GM11168 (cell line): ENCODE data around the gene EML5.

Source experiments
- in situ Hi-C: fragments of 300-500 bp; cut with MboI; formaldehyde crosslinking; loops from one replicate; pipeline ENCODE4 v1.12.0; 2022; ENCODE audit warnings: low sequenced_read_pairs; ENCODE audit not compliant: unreplicated experiment

The EML5 gene

DNA sequence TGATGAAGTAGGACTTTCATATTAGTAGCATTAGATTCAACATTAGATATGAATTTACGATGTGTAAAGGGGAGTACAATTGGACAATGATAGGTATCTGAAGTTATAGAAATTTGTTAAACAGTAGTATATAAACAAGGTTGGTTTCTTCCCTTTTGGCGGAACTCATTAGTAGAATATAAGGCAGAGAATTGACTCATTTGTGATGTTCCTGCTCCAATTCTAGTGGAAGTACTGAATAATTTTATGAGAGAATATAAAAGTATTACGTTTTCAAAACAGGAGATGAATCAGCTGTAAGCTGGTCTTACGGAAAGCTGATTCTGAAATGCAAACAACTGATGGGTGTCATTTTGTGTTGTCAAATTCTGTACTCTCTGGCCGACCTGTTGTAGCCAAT lies 216.5 kb downstream of the EML5 start:
- in situ Hi-C loops, result no loop called here

DNA sequence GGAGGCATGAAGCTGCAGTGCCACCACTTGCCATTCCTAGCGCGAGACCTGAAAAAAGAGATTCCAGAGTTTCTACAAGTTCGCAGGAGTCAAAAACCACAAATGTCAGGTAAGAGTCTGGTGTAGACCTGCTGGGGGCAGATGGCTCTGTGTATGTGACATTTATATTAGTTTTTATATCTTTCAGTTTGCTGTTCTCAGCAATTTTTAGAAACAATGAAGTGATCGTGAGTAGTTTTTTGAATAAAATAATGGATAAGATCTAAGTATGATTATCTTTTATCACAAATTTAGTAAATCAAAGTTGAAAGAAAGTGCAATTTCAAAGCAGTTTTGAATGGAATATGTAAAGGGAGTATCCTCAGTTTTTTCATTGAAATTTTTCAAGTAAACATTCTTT lies 220.6 kb downstream of the EML5 start:
- in situ Hi-C loops, result no loop called here

DNA sequence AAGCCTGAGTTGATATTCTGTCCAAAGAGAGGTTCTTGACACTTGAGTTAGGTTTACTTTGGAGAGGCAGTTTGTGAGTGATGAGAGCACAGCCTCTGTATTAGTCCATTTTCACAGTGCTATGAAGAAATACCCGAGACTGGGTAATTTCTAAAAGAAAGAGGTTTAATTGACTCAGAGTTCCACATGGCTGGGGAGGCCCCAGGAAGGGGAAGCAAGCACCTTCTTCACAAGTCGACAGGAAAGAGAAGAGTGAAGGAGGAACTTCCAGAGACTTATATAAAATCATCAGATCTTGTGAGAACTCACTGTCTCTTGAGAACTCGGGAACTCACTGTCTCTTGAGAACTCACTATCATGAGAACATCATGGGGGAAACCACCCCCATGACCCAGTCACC lies 224.6 kb downstream of the EML5 start:
- in situ Hi-C loops, result no loop called here

DNA sequence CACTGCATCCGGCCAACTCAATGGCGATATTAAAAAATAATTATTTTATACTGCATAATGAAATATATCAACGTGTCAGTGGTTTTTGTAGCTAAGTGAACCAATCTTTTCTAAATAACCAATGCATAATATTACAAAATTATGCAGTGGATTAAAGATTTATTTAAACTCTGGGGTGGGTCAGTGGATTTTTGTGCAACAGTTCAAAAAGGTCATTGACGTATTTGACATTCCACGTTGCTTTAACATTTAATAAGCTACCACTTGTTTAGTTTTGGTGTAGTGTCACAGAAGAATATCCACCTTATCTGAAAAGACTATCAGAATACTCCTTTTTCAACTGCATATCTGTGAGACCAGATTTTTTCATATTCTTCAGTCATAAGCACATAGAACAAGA lies 227.3 kb downstream of the EML5 start:
- in situ Hi-C loops, result no loop called here

DNA sequence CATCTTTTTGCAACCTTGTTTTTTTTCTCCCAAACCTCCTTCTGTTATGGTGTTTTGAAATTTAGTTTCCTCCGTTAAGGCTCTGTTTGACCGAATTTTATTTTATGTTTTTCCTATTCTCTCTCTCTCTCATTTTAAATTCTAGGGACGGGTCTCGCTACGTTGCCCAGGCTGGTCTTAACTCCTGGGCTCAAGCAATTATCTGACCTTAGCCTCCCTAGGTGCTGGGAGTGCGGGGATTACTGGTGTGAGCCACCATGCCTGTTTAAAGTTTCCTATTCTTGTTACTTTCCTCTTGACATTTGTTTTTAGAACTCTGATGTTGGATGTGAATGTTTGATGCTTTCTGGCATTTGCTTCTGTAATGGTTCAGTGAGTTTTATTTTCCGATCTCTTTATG lies 228.9 kb downstream of the EML5 start:
- in situ Hi-C loops, result no loop called here

DNA sequence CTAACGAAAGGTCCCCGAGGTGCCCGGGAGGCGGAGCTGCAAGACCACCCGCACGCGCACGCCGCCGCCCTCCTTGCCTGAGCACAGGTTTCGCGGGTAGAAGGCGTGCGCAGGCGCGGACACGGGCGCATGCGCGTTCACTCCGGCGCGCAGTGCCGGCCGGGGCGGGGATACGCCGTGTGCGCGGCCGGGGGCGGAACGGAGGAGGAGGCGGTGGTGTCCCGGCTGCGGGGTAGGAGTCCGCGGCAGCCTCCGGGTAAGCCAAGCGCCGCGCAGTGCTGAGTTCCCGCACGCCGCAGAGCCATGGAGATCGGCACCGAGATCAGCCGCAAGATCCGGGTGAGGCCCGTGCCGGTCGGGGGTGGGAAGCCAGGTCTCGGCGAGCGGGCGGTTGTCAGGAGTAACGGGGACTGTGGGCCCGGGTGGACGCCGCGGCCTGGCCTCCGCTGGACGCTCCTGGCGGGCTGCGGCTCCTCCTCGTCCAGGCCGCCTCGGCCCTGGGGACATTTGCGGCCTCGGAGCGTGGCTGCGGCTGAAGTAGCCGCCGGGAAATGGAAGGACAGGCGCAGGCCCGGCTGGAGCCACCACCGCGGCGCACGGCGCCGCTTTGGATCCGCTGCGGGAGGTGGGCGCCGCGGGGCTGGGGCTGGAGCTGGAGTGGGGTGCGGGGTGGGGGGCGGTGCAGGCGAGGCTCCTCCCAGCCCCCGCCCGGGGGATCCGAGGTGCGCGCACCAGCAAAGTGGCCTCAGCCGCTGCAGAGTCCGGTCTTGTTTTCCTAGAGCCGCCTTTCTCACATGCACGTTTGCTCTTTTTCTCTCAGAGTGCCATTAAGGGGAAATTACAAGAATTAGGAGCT lies 229.7 kb downstream of the EML5 start, which contains the start of gene ZC3H14:
TSS of gene ZC3H14 (plus strand) at position 207 of the 856 bp plus-strand sequence. CDS start at position 304, 97 bp downstream.
- in situ Hi-C loops, result no loop called here

DNA sequence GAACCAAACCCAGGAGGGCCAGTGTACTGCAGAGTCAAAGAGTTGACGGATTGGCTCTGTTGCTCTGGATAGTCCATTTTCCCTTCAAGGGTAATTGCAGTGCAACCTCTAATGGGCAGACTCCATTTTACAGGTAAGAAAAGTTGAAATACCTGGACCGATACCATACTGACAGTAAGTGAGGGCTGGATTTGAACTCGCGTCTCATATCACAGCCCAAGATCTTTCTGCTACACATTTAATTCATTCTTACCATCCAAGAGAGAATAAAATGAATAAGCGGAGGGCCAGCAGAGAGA lies 230.3 kb downstream of the EML5 start:
- in situ Hi-C loops, result no loop called here
